Tibial artery (tissue), 4 donors: ENCODE results near the gene NEDD4L.

Experiments used
- DNase-seq, 2 donors: peaks; one replicate each; pipeline ENCODE4 v3.0.0-alpha.2; 2019
- H3K27ac ChIP-seq, 2 donors: fragments of 200-600 bp; sonication (generic) in 1 of 2; 1 replicate in 1 of 2; 2 replicates in 1 of 2; pipeline ENCODE4 v1.5.1; 2018 to 2019; ENCODE audit warnings: mild to moderate bottlenecking in 1 of 2
- H3K27me3 ChIP-seq, 2 donors: fragments of 200-600 bp; sonication (generic) in 1 of 2; one replicate each; pipeline versions ENCODE4 v1.5.1 to v1.6.0; 2016 to 2019
- H3K36me3 ChIP-seq, 3 donors: fragments of 200-600 bp; sonication (generic) in 2 of 3; one replicate each; pipeline ENCODE4 v1.5.1; 2016 to 2019; ENCODE audit warnings: mild to moderate bottlenecking in 2 of 3
- H3K4me1 ChIP-seq, 4 donors: fragments of 200-600 bp; sonication (generic) in 2 of 4; 1 replicate in 3 of 4; 2 replicates in 1 of 4; pipeline ENCODE4 v1.5.1; 2016 to 2019
- H3K4me3 ChIP-seq, 2 donors: fragments of 200-600 bp; sonication (generic) in 1 of 2; 1 replicate in 1 of 2; 2 replicates in 1 of 2; pipeline ENCODE4 v1.5.1; 2018 to 2019; ENCODE audit warnings: mild to moderate bottlenecking in 2 of 2
- H3K9me3 ChIP-seq, 3 donors: fragments of 200-600 bp; sonication (generic) in 1 of 3; one replicate each; pipeline ENCODE4 v1.5.1; 2016 to 2019
- CTCF ChIP-seq, 2 experiments: fragments of 200-600 bp in 1 of 2; fragments of 450-650 bp in 1 of 2; IDR thresholded peaks; one replicate each; pipeline ENCODE4 v1.5.1; 2017 to 2019; ENCODE audit warnings: antibody characterized with exemption in 2 of 2, mild to moderate bottlenecking in 1 of 2, moderate library complexity in 1 of 2
- intact Hi-C: fragments of 100-400 bp; cut with DNase I; formaldehyde crosslinking; loops from one replicate; pipeline ENCODE4 v1.15.0; 2023; ENCODE audit warnings: low total_unique reads

The NEDD4L gene

GRCh38 chr18:58211510-58211909 is 167.5 kb downstream of the NEDD4L start:
- no peaks in the 10 kb centered on the region for H3K36me3 ChIP-seq
- no peaks in the 10 kb centered on the region for H3K9me3 ChIP-seq
- peaks cover 0 to 4% of the 10 kb centered on the region in 2 donors for H3K27me3 ChIP-seq
- H3K27ac ChIP-seq: no peak overlapping the region
- no peak for TF ChIP-seq CTCF (IDR thresholded peaks at IDR 0.05)
- no peak overlapping the region for H3K4me3 ChIP-seq
- intact Hi-C loops: no loop called here
- DNase-seq: no peak
- peaks cover 0 to 9% (median 0%) of the 10 kb centered on the region in 4 donors for H3K4me1 ChIP-seq

- no peaks in the 10 kb centered on the region for H3K36me3 ChIP-seq
- H3K27ac ChIP-seq: no peak overlapping the region
- intact Hi-C loops: no loop called here
- H3K27me3 ChIP-seq: peaks cover 0 to 4% of the 10 kb centered on the region in 2 donors
- H3K9me3 ChIP-seq: no peaks in the 10 kb centered on the region
- no peak for DNase-seq
- no peak overlapping the region for H3K4me3 ChIP-seq
- TF ChIP-seq CTCF (IDR thresholded peaks at IDR 0.05): no peak
- peaks cover 0 to 9% (median 0%) of the 10 kb centered on the region in 4 donors for H3K4me1 ChIP-seq
Measured at GRCh38 chr18:58212274-58212673, 168.2 kb downstream of the NEDD4L start.

- Histone ChIP-seq H3K9me3 (no peaks in the 10 kb centered on the region), H3K27ac (no peak overlapping the region), H3K4me3 (no peak overlapping the region), H3K4me1 (peaks cover 0 to 4% (median 0%) of the 10 kb centered on the region in 4 donors), H3K36me3 (no peaks in the 10 kb centered on the region), H3K27me3 (peaks cover 0 to 4% of the 10 kb centered on the region in 2 donors)
- TF ChIP-seq CTCF (IDR thresholded peaks at IDR 0.05): no peak
- intact Hi-C loops: no loop called here
- DNase-seq: no peak
Measured at GRCh38 chr18:58213440-58213839, 169.4 kb downstream of the NEDD4L start.

DNA sequence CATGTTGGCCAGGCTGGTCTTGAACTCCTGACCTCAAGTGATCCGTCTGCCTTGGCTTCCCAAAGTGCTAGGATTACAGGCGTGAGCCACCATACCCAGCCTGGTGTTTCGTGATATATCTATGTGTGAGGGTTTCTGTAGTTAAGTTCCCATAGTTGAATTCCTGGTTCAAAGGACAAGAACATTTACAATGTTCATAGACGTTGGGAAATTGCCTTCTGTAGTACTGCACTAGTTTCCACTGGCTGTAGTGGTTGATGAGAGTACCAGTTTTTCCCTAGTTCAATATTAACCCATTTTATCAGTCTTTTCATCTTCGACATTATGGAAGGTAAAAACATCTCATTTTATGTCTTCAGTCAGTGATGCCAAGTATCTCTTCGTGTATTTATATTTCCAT is 171.0 kb downstream of the NEDD4L start:
- Histone ChIP-seq H3K4me1 (no peaks in the 10 kb centered on the region), H3K27ac (no peak overlapping the region), H3K4me3 (no peak overlapping the region), H3K36me3 (no peaks in the 10 kb centered on the region), H3K9me3 (no peaks in the 10 kb centered on the region), H3K27me3 (peaks cover 0 to under 1% of the 10 kb centered on the region in 2 donors)
- no peak for DNase-seq
- intact Hi-C loops: no loop called here
- no peak for TF ChIP-seq CTCF (IDR thresholded peaks at IDR 0.05)

DNA sequence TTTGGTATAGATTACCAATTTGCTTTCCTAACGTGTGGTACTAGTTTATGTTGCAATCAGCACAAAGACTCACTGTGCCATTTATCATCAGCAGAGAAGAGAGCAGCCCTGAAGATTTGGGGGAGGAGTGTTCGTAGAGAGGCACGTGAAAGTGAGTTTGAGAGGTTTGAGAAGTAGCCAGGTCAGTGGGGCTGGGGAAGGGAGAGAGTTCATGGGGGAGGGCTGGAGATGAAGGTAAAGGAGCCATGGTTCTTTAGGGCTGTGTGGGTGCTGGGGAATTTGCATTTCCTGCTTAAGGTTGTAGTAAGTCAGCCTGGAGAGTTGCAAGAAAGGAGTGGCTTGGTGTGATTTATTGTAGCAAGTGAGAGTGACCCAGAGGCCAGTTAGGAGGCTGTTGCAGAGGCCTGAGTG is 172.1 kb downstream of the NEDD4L start:
- no peak overlapping the region for H3K27ac ChIP-seq

More for the DNA sequence above, 172.1 kb downstream of the NEDD4L start:
- intact Hi-C loops: no loop called here
- Histone ChIP-seq H3K36me3 (no peaks in the 10 kb centered on the region), H3K9me3 (no peaks in the 10 kb centered on the region), H3K27me3 (no peaks in the 10 kb centered on the region), H3K4me1 (no peaks in the 10 kb centered on the region), H3K4me3 (no peak overlapping the region)
- DNase-seq: no peak
- no peak for TF ChIP-seq CTCF (IDR thresholded peaks at IDR 0.05)
